Superior temporal gyrus (tissue), 1 donor: Measurements from ENCODE around the gene INCA1.

Experiments used
- DNase-seq: peaks from one replicate; pipeline ENCODE4 v3.0.0-alpha.2; 2016; ENCODE audit errors: extremely low spot score

The INCA1 gene

DNA sequence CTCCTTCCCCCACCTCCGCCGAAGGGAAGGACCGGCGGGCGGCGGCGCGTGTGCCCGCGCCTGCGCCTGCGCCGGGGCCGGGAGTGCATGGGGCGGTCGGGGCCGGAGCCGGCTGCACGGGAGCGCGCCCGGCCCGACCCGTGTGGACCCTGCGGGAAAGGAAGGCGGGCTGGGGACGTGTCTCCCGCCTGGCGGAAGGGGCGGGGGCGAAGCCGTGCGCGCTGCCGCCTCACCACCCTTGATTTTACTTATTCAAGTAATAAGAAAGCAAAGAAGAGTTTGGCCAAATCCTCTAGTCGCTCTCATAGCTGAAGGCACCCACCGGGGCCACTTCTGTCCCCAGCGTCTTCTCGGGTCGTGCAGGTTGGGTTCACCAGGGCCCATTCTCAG lies 48.4 kb downstream of the INCA1 start:
- DNase-seq = peak; percentile 83

DNA sequence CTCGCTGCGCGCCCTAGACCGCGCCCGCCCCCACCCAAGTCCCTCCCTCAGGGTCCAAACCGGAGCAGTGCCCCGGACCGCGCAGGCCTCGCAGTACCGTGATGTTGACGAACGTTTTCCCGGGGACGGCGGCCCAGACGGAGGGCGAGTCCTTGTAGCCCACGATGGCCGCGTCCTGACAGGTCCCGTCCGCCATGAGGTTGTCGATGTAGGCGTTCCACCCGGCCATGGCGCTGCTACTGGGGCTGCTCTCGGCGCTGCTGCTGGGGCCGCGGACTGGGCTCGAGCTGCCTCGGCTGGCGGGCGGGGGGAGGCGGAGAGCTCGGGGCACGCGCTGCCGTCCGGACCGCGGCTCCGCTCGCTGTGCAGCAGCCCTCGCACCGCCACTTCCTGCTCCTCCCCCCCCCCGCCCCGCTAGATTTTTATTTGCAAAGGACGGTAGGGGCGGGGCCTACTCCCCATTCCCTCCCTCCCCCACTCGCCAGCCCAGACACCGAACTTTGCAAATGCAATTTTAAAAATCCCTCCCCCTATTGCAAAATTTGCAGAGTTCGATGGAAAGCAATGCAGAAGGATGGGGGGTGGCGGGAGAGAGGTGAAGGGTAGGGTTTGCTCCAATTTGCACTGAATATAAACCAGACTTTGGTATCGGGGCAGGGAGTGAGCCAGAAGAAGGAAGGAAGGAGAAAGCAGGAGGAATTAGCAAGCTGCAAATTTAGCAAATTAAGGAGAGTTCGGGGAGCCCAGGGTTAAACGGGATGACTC lies 49.0 kb downstream of the INCA1 start, which contains the start of gene PFN1:
TSS of gene PFN1 (minus strand) at position 365 of the 765 bp plus-strand sequence. CDS start at position 229, 136 bp downstream.
- peak; percentile 70 for DNase-seq

DNA sequence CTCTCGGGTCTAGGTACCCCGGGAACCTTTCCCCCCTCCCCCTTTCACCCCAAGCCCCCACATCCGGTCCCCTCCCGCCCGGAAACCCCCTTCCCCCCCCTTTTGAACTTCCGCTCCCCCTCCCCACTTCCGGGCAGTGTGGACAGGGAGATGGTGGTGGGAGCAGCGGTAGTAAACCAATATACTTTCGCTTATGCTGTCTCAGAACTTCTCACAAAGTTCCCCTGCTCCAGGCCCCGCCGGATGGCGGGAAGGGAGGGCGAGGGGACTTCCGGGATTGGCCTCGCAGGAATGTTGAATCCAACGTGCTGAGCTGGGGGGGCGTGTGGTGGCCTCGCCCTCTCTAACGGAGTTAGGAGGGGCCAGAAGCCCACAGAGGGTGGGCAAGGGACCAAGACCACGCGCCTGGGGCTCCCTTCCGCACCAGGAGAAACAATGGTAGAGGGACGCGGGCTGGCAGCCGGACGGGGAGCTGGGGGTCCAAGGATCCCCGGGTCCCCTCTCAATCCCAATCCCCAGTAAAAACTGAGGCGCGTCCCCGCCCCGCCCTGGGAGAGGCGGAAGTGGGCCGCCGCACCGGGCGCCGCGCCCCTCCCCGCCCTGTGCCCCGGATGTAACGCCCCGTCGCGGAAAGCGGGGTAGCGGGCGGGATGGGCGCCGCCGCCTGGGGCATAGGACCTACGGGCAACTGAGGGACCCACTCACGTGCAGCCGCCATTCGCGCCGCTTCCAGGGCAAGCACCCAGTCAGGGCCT lies 49.7 kb downstream of the INCA1 start:
- no peak for DNase-seq

DNA sequence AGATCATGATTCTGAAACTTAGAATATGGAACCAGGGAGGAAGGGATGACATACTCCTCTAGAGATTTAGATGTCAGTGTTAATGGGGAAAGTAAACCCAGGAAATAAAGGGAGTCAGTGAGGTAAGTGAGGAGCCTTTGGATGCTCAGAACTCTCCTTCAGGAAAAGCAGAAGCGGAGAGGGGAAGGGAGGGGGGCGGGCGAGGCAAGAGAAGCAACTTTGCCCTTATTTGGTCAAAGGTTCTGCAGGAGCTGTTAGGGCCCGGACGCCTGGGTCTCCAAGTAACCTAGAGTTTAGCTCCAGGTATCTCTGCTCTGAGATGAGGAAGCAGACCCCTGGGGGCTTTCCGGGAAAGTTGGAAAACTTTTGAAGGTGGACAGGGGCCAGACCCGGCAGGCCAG lies 50.3 kb downstream of the INCA1 start:
- DNase-seq = no peak

DNA sequence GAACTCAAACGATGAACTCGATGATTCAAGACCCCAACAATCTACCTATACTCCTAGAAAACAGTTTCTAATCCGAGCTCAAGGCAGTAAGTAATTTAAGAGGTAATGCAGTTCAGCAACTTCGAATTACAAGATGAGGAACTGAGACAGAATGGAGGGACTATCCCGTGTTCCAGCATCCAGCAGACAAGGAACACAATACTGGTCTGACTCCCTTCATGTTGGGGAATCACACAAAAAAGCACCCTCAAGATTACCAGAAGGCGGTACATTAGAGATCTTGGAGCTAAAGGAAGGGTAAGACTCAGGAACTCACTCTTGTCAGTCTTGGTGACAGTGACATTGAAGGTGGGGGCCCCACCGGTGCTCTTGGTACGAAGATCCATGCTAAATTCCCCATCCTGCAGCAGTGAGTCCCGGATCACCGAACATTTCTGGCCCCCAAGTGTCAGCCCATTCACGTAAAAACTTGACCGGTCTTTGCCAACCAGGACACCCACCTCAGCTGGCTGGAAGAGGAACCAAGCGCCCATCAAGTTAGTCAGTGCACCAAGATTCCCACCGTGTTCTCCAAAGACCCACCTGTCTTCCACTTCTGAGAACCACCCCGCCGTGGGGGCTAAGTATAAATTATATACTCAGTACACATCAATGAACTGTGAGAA lies 50.9 kb downstream of the INCA1 start:
- DNase-seq = no peak

DNA sequence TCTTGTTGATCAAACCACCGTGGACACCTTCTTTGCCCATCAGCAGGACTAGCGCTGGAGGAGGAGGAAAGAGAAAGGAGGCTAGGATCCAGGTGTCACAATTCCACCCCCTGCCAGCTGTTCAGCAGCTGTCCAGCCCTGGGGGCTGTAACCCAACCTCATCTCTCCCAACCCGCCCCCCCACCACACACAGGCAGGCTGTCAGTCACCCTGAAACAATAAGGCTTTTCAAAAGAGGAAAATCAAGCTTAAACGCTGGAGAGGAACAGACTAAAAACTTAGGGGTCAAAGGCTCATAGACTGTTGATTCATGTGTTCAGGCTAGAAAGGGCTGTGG lies 51.4 kb downstream of the INCA1 start:
- no peak for DNase-seq

DNA sequence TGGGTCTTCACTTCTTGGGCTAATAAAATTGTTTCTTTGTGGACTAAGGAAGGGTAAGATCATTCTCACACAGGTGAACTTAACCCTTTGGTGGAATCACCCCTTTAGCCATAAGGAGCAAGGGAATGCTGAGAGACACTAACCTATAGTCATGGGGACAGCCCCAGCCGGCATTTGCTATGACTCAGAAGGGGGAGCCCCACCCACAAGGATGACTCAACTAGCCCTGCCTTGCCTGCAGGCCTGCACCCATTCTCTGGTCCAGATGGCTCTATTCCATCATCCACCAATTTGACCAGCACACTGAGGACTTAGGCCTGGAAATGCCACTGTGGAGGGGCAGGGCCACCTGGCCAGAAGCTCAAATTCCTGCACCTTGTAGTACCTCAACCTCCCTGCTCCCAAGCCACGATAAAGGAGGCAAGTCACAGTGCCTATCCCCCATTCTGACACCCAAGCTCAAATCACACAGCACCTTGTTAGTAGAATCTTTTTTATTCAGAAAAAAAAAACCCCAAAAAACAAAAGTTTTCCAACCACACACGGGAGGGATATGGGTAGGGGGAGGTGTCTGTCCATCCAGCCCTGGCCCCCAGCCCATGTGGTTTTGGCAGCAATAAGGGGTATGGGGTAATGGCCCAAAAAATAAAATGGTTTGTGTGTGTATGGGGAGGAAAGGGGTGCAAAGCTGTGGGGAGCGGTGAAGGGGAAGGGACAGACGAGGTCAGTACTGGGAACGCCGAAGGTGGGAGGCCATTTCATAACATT lies 52.0 kb downstream of the INCA1 start:
- peak; percentile 48 for DNase-seq

DNA sequence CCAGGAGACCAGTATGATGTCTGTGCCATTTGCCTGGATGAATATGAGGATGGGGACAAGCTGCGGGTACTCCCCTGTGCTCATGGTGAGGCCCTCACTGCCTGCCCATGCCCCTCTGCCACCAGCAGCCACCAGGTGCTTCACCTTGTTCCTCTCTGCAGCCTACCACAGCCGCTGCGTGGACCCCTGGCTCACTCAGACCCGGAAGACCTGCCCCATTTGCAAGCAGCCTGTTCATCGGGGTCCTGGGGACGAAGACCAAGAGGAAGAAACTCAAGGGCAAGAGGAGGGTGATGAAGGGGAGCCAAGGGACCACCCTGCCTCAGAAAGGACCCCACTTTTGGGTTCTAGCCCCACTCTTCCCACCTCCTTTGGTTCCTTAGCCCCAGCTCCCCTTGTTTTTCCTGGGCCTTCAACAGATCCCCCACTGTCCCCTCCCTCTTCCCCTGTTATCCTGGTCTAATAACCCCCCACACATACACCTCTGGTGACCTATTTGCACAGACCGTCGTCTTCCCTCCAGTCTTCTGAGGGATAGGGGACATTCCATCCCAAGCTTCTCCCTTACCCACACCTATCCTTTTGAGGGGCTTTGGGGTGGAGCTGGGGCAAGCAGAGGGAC lies 52.7 kb downstream of the INCA1 start:
- DNase-seq = no peak

DNA sequence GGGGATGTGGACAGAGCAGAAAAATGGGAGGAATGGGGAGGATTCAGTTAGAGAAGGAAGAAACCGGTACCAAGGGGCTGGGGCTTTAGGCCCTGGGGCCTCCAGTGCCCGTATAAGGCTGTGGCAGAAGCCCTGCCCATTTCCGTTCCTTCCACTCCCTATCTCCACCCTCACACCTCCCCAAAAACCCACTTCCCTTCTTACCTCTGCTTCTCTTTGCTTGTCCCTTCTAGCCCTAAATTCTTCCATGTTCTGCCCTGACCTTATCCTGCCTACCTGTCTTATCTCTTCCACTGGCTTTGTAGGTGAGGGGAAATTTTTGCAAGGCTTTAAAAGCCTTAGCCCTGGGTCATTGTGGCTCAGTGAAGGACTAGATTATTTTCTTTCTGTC lies 53.2 kb downstream of the INCA1 start:
- no peak for DNase-seq

DNA sequence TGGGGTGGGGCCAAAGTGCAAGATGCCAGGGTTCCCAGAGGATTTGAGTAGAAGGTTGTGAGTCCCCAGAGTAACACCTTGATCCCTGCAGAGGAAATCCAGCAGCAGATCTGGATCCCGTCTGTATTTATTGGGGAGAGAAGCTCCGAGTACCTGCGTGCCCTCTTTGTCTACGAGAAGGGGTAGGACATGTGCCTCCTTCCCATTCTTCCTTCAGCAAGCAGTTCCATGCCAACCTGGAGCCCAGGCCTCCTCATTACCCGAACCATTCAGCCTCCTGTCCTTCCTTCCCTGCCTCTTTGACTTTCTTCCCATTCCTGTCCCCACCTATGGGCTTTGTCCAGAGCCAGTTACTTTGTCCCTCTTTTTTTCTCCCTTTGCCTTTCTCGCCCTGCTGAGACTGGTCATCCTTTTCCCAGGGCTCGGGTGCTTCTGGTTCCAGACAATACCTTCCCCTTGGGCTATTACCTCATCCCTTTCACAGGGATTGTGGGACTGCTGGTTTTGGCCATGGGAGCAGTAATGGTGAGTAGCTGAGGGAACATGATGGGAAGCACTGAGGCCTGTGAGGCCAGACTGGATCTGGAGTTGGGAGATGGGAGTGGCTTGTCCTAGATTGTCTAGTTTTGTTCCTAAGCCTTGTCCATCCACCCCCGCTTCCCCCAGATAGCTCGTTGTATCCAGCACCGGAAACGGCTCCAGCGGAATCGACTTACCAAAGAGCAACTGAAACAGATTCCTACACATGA lies 54.4 kb downstream of the INCA1 start:
- no peak for DNase-seq

DNA sequence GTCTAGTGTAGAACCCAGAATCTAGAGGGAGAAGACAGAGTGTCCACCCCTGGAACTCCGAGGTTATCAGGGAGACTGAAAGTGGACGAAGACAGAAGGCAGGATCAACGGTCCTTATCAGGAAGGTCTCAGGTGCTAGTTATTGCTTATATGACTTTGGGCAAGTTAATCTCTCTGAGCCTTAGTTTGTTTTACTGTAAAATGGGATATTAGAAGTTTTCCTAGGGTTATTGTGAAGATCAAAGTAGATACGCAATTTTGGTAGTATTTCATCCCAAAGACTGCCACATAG lies 56.1 kb downstream of the INCA1 start:
- DNase-seq = no peak

DNA sequence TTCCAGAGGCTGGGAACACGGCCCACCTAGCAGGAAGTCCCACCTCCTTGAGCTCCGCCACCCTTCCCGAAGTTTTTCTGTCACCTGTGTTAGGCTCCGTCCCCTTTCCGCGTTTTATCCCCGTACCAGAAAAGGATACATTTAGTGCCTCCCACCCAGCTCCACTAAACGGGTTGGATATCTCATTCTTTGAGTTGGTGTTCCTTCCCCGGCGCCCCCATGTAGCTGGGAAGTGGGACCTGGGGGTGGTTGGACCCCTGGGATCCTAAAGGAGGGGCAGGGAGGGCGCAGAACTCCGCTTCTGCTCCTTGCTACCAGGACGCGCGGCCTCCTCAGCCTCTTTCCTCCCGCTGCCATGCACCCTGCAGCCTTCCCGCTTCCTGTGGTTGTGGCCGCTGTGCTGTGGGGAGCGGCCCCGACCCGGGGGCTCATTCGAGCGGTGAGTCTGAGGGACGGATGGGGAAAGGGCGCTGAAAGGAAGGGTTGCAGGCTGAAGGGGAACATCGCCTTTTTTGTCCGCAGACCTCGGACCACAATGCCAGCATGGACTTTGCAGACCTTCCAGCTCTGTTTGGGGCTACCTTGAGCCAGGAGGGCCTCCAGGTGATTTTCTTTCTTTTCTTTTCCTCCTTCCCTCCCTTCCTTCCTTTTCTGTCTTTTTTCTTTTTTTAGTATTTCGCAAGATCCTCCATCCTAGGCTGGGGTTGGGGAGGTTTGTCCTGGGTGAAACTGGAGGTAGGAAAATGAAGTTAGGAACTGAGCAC lies 56.6 kb downstream of the INCA1 start:
- no peak for DNase-seq

DNA sequence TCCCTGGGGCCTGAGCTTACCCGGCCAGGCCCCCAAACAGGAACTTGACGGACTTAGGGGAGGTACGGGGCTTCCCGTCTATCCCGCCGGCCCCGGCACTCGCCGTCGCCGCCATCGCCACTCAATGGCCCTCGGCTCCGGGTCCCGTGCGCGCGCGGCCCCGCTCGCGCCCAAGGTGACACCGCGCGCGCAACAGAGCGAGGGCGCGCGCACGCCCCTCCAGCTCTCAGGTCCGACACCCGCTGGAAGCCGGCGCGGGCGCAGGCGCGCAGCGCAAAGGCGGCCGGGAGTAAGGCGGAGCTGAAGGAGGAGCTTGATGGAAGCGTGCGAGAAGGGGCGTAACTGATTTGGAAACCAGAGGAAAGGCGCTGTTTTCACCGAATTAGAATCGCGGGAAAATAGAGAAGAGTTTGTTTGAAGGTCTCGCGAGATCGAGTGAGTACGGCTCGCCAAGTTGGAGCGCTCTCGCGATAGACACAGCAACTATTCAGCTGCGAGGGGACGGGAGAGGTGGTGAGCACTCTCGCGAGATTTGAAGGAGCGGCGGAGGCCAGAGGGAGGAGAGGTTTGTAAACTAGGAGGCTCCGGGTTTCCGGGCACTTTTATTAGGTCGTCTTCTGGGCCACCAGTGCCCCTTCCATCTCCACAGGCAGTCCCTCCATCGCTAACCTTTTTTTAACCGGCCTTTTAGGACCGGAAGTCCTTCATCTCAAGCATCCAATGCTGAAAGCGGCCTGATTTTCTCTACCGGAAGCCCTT lies 57.3 kb downstream of the INCA1 start, which contains the start of the genes RNF167 and SLC25A11:
TSS of gene RNF167 (plus strand) at position 473 of the 759 bp plus-strand sequence. CDS start 642 bp downstream, outside the sequence.
TSS of gene SLC25A11 (minus strand) at position 251 of the 759 bp plus-strand sequence. CDS start at position 115, 136 bp downstream.
- peak; percentile 99 for DNase-seq

DNA sequence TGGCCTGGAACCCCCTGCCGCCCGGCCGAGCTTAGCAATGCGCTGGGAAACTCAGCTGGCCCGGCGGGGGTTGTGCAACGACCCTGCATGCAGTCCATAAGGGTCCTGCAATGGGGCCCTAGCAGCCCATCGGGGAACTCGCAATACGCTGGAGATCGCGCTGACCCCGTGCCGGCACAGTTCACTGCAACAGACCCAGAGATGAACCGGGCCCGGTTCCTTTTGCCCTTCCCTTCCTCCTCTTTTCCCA lies 57.9 kb downstream of the INCA1 start:
- peak; percentile 19 for DNase-seq

DNA sequence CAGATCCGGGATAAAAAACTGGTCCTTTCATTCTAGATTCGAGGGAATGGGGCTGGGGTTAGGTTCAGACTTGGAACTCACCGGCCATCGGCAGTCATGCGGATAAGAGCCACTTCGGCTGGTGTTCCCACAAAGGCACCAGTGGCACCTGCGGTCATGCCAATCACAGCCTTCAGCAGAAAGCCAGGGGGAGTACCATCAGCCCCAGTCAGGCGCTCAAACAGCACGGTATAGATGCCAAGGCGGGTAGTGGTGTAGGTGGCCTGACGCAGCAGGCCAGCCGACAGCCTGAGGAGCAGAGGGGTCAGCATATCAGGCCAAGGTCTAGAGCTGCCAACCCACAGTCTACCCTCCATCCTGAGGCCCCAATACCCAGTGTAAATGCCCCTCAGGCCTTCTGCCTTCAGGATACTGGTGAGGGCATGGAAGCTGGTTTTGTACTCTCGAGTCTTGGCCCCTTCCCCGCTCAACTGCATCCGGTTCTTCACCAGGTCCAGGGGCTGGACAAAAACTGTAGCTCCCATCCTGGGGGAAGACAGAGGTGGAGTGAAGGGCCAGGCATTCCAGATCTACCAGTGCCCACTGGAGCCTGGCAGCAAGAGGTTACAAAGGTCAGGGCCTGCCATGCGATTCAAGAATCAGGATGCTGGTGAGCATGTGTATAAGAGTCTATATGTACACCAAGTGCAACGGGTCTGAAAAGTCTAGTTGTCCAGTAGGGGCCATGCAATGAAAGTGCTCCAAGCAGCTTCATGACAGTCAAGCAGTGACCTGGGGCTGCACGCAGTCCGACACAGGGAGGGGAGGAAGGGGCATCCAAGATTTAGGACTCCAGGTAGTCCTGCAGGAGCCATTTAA lies 58.4 kb downstream of the INCA1 start:
- DNase-seq = no peak
